NCI-H345 treated with DMSO at 0.1 percent for 48 hours (cell line): Measurements from ENCODE around the gene GPX5.
"Not testable (repeated sequence)": the region's sequence is repeated elsewhere in the genome, so short reads cannot be mapped to it uniquely, and the experiment has no call there.

ENCODE experiments used
- DNase-seq: peaks from one replicate; lab custom pipeline; 2025; ENCODE audit not compliant: unreplicated experiment; lab: John Stamatoyannopoulos, UW

The GPX5 gene

GRCh38 chr6:28511628-28512300, 13.9 kb upstream of the GPX5 start:
- DNase-seq, result no peak

GRCh38 chr6:28512387-28512786, 13.3 kb upstream of the GPX5 start:
- not testable (repeated sequence) for DNase-seq

- DNase-seq, result no peak
These were observed 10.0 kb upstream of the GPX5 start, which contains the start of gene GPX6 for GRCh38 chr6:28515676-28516075. Gene GPX6 (minus strand): TSS chr6:28515793. CDS start chr6:28515743, 50 bp downstream.

GRCh38 chr6:28517964-28518363, 7.7 kb upstream of the GPX5 start:
- DNase-seq, result no peak

- no peak for DNase-seq
These were observed 3.0 kb upstream of the GPX5 start for GRCh38 chr6:28522594-28523240.

DNA sequence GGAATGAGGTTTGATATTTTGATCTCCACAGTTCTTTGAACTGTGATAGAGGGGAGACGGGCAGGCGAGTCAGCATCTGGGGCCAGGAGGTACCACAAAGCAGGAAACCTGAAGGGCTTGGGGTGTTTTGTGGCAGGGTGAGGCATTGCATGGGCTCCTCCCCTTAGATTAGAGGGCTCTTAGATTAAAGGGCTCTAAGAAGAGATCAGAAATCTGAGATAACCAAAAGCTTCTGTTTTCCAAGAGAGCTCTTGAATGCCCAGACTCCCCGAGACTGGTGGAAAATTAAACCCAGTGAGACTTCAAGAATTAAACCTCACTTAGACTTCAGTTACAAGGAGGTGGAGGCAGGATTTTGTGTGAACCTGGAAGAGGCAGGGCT, 2.4 kb upstream of the GPX5 start:
- DNase-seq, result no peak

- no peak for DNase-seq
These were observed 5.1 kb downstream of the GPX5 start for GRCh38 chr6:28530777-28531176.

DNA sequence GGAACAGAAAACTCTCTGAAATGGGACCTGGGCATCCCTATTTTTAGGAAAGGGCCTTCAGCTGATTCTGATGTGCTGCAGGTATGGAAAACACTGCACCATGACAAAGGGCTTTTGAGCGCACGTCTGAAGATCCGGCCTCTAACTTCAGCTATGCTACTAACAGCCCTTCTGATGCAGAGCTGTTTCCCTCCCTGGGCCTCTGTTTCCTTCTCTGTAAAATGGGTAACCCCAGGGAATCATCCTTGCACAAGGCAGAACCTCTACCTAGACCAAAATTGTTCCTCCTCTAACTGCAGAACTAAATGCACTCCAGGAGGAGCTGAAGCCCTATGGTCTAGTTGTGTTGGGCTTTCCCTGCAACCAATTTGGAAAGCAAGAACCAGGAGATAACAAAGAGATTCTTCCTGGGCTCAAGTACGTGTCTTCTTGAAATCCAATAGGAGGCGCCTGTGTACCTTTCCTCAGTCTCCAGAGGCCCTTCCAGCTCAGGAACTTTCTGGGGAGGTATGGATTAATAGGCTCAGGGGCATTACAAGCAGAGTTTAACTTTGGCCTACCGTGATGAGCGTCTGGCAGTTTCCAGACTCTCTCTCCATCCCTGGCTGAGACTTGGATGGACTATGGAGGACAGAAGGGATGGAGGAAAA, 5.9 kb downstream of the GPX5 start:
- DNase-seq, result no peak

GRCh38 chr6:28534306-28534705, 8.6 kb downstream of the GPX5 start:
- no peak for DNase-seq

- DNase-seq, result no peak
These were observed 9.2 kb downstream of the GPX5 start for GRCh38 chr6:28534875-28535274.

- DNase-seq, result no peak
These were observed 11.4 kb downstream of the GPX5 start for GRCh38 chr6:28537065-28537464.

DNA sequence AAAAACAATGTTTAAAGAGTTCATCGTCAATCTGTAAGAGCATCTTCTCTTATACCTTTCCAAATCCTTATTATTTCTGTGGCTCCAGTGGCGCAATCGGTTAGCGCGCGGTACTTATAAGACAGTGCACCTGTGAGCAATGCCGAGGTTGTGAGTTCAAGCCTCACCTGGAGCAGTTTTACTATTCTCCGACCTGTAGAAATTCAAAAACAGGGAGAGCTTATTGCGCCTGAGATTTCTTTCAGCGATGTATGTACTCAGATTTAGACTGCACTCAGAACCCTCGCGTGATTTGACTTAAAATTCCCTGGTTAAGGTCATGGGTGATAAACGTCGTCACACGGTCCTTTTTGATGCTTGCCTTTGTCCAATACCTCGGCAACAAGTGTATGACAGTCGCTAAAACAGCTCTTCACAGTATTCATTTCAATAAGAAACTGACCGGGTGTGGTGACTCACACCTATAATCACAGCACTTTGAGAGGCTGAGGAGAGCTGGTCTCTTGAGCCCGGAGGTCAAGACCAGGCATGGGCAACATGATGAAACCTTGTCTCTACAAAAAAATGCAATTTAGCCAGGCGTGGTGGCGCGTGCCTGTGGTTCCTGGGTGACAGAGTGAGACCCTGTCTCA, 11.9 kb downstream of the GPX5 start:
- DNase-seq, result no peak

DNA sequence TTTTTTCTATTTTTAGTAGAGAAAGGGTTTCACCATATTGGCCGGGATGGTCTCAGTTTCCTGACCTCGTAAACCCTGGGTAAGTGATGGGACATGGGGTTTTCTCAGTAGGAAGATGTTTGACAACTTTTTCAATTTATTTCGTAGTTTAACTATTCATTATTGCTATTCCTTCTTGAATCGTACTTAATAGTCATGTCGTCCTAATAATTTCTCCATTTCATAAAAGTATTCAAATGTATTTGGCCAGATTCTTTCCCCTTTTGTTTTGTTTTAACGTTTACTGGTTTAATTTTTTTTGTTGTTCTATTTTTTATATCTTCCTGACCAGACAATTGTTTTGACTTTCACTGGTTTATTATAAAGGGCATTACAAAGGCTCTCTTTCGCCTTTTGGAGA, 16.3 kb downstream of the GPX5 start:
- no peak for DNase-seq

GRCh38 chr6:28542440-28543296, 17.0 kb downstream of the GPX5 start:
- DNase-seq, result no peak

GRCh38 chr6:28543651-28544610, 18.2 kb downstream of the GPX5 start:
- no peak for DNase-seq

DNA sequence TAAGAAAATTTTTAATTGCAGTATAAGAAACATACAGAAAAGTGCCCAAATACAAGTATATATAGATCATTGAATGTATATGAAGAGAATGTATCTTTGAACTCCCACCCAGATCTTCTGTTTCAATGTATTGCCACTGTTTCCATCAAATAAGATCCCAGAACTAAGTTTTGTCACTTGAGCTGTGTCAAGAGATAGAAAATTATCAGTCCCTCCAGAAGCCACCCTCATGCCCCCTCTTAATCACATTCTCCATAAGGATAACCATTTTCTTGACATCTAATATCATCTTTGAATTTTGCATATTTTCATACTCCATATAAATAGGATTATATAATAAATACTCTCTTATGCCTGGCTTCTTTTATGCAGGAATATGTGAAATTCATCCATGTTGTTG, 20.3 kb downstream of the GPX5 start:
- no peak for DNase-seq

GRCh38 chr6:28547003-28547402, 21.3 kb downstream of the GPX5 start:
- DNase-seq, result not testable (repeated sequence)

GRCh38 chr6:28551891-28552666, 26.4 kb downstream of the GPX5 start:
- DNase-seq, result no peak

- DNase-seq, result no peak
These were observed 27.8 kb downstream of the GPX5 start for GRCh38 chr6:28553384-28553985.
